Common myeloid progenitor, CD34-positive (primary cell): ENCODE measurements around the gene PPIC.

Experiments used
- CTCF ChIA-PET: fragments of 350-600 bp; sonication (Branson Sonifier 250); formaldehyde crosslinking; loops from one replicate; lab custom pipeline; 2021; ENCODE audit warnings: antibody characterized with exemption; lab: Charles Lee
- POLR2A ChIA-PET: fragments of 350-600 bp; sonication (Branson Sonifier 250); formaldehyde crosslinking; loops from one replicate; lab custom pipeline; 2021; ENCODE audit warnings: antibody characterized with exemption; lab: Charles Lee
- DNase-seq, 3 donors: peaks; one replicate each; pipeline versions ENCODE4 v3.0.0 to v3.0.0-alpha.2; 2013
- H3K27ac ChIP-seq, 2 experiments: 1 replicate in 1 of 2; 2 replicates in 1 of 2; pipeline ENCODE4 v1.7.0; 2013; ENCODE audit warnings: inconsistent platforms in 2 of 2, low read length in 2 of 2, mild to moderate bottlenecking in 2 of 2, low read depth in 1 of 2, moderate library complexity in 1 of 2; ENCODE audit not compliant: severe bottlenecking in 2 of 2, insufficient read depth in 1 of 2, poor library complexity in 1 of 2
- H3K27me3 ChIP-seq, 5 experiments: replicated peaks in 2 of 5; 1 replicate in 3 of 5; 2 replicates in 2 of 5; pipeline versions ENCODE4 v1.6.1 to v1.7.0; 2013; ENCODE audit warnings: low read length in 4 of 5, mild to moderate bottlenecking in 2 of 5, moderate library complexity in 2 of 5, inconsistent platforms in 1 of 5; ENCODE audit not compliant: insufficient read depth in 5 of 5, control insufficient read depth in 4 of 5
- H3K36me3 ChIP-seq, 4 experiments: 1 replicate in 2 of 4; 2 replicates in 2 of 4; pipeline versions ENCODE4 v1.6.1 to v1.7.0; 2013; ENCODE audit warnings: low read length in 3 of 4, control low read depth in 1 of 4, mild to moderate bottlenecking in 1 of 4; ENCODE audit not compliant: control insufficient read depth in 4 of 4, insufficient read depth in 4 of 4
- H3K4me1 ChIP-seq, 4 experiments: 1 replicate in 3 of 4; 2 replicates in 1 of 4; pipeline versions ENCODE4 v1.6.1 to v1.7.1; 2013; ENCODE audit warnings: low read length in 3 of 4, mild to moderate bottlenecking in 3 of 4, control low read depth in 1 of 4, inconsistent platforms in 1 of 4, moderate library complexity in 1 of 4; ENCODE audit not compliant: control insufficient read depth in 4 of 4, insufficient read depth in 4 of 4; ENCODE audit errors: control extremely low read depth in 1 of 4
- H3K4me3 ChIP-seq, 7 experiments: 1 replicate in 4 of 7; 2 replicates in 3 of 7; pipeline versions ENCODE4 v1.5.1 to v1.7.0; 2013; ENCODE audit warnings: mild to moderate bottlenecking in 7 of 7, low read length in 6 of 7, moderate library complexity in 6 of 7, inconsistent platforms in 2 of 7, low read depth in 2 of 7, control low read depth in 1 of 7; ENCODE audit not compliant: insufficient read depth in 4 of 7, control insufficient read depth in 1 of 7; ENCODE audit errors: extremely low read depth in 1 of 7
- H3K9me3 ChIP-seq, 5 experiments: 1 replicate in 4 of 5; 2 replicates in 1 of 5; pipeline versions ENCODE4 v1.6.1 to v1.7.1; 2013; ENCODE audit warnings: low read length in 4 of 5, mild to moderate bottlenecking in 2 of 5, inconsistent platforms in 1 of 5, low read depth in 1 of 5, moderate library complexity in 1 of 5; ENCODE audit not compliant: control insufficient read depth in 4 of 5, insufficient read depth in 2 of 5; ENCODE audit errors: control extremely low read depth in 1 of 5
- WGBS: methylation state at CpG from one replicate; pipeline ENCODE4 v1.1.5; 2013; ENCODE audit not compliant: insufficient coverage; 5-methylcytosine and 5-hydroxymethylcytosine counted together

Gene PPIC

GRCh38 chr5:123068368-123068938 lies 31.9 kb upstream of the PPIC start:
- Histone ChIP-seq H3K9me3 (peaks cover 0 to 2% (median 0%) of the 10 kb centered on the region in 5 experiments), H3K36me3 (no peaks in the 10 kb centered on the region), H3K27me3 (peaks cover 2 to 36% (median 9%) of the 10 kb centered on the region in 5 experiments), H3K27ac (no peak overlapping the region), H3K4me3 (no peak overlapping the region), H3K4me1 (no peaks in the 10 kb centered on the region)
- POLR2A ChIA-PET, result no interaction called here
- CTCF ChIA-PET, result no interaction called here
- WGBS, result 33% methylated on average over 1 of the region's 1 CpG
- DNase-seq, result no peak

GRCh38 chr5:123066016-123066415 lies 29.5 kb upstream of the PPIC start:
- H3K9me3 ChIP-seq, result peaks cover 0 to 8% (median 3%) of the 10 kb centered on the region in 5 experiments
- H3K36me3 ChIP-seq, result no peaks in the 10 kb centered on the region
- no peak overlapping the region for H3K27ac ChIP-seq
- ChIA-PET CTCF (no interaction called here), POLR2A (no interaction called here)
- H3K27me3 ChIP-seq, result peaks cover 0 to 28% (median 4%) of the 10 kb centered on the region in 5 experiments
- H3K4me3 ChIP-seq, result no peak overlapping the region
- DNase-seq, result no peak
- H3K4me1 ChIP-seq, result no peaks in the 10 kb centered on the region

GRCh38 chr5:123059455-123059854 lies 22.9 kb upstream of the PPIC start:
- Histone ChIP-seq H3K27me3 (peaks cover 0 to 9% (median 5%) of the 10 kb centered on the region in 5 experiments), H3K27ac (no peak overlapping the region), H3K4me3 (no peak overlapping the region), H3K4me1 (no peaks in the 10 kb centered on the region), H3K36me3 (no peaks in the 10 kb centered on the region), H3K9me3 (peaks cover 3 to 10% (median 3%) of the 10 kb centered on the region in 5 experiments)
- POLR2A ChIA-PET, result no interaction called here
- CTCF ChIA-PET, result no interaction called here
- no peak for DNase-seq

- Histone ChIP-seq H3K36me3 (no peaks in the 10 kb centered on the region), H3K27ac (no peak overlapping the region), H3K9me3 (peaks cover 0 to 6% (median 4%) of the 10 kb centered on the region in 5 experiments), H3K4me3 (no peak overlapping the region), H3K27me3 (peaks cover 0 to 10% (median 3%) of the 10 kb centered on the region in 5 experiments), H3K4me1 (no peaks in the 10 kb centered on the region)
- ChIA-PET CTCF (no interaction called here), POLR2A (no interaction called here)
- WGBS, result no CpG with 5 or more reads among the region's 2 CpGs
- DNase-seq, result no peak
These were observed 14.7 kb upstream of the PPIC start for GRCh38 chr5:123051206-123051605.

GRCh38 chr5:123047706-123048105 lies 11.2 kb upstream of the PPIC start:
- peaks cover 0 to 29% (median 11%) of the 10 kb centered on the region in 5 experiments for H3K27me3 ChIP-seq
- no peaks in the 10 kb centered on the region for H3K4me1 ChIP-seq
- no CpG with 5 or more reads among the region's 1 CpG for WGBS
- ChIA-PET POLR2A (no interaction called here), CTCF (interaction anchor here (1.4 kb wide), 1 partner anchor 23 kb away, joined by 3 read pairs; no protein-coding TSS in a partner anchor)
- no peak for DNase-seq
- H3K4me3 ChIP-seq, result no peak overlapping the region
- peaks cover 0 to 6% (median 1%) of the 10 kb centered on the region in 5 experiments for H3K9me3 ChIP-seq
- H3K36me3 ChIP-seq, result no peaks in the 10 kb centered on the region
- no peak overlapping the region for H3K27ac ChIP-seq

- no peak for DNase-seq
- H3K9me3 ChIP-seq, result peaks cover 0 to 1% (median 0%) of the 10 kb centered on the region in 5 experiments
- no peak overlapping the region for H3K4me3 ChIP-seq
- H3K4me1 ChIP-seq, result no peaks in the 10 kb centered on the region
- ChIA-PET CTCF (no interaction called here), POLR2A (no interaction called here)
- H3K27me3 ChIP-seq, result peaks cover 0 to 40% (median 11%) of the 10 kb centered on the region in 5 experiments
- WGBS, result 82% methylated on average over 3 of the region's 4 CpGs
- no peaks in the 10 kb centered on the region for H3K36me3 ChIP-seq
- no peak overlapping the region for H3K27ac ChIP-seq
These were observed 9.7 kb upstream of the PPIC start for GRCh38 chr5:123046222-123046621.

GRCh38 chr5:123044926-123045617 lies 8.5 kb upstream of the PPIC start:
- no peak for DNase-seq
- Histone ChIP-seq H3K27ac (no peak overlapping the region), H3K36me3 (no peaks in the 10 kb centered on the region), H3K4me3 (no peak overlapping the region), H3K27me3 (peaks cover 0 to 47% (median 12%) of the 10 kb centered on the region in 5 experiments), H3K9me3 (peaks cover 0 to under 1% (median 0%) of the 10 kb centered on the region in 5 experiments), H3K4me1 (no peaks in the 10 kb centered on the region)
- 96% methylated on average over 6 of the region's 7 CpGs for WGBS
- CTCF ChIA-PET, result no interaction called here
- POLR2A ChIA-PET, result no interaction called here
